K562 (cell line): Measurements from ENCODE around the gene PHAX.

Experiments used
- CEBPZ ChIP-seq: fragments of 150-350 bp; IDR thresholded peaks from 2 replicates; pipeline ENCODE4 v1.6.1; 2014; ENCODE audit warnings: low read depth, mild to moderate bottlenecking, low read length, borderline replicate concordance
- CREB3L1 ChIP-seq: fragments of 450-650 bp; IDR thresholded peaks from 2 replicates; pipeline ENCODE4 v1.6.1; 2014; ENCODE audit warnings: low read depth, mild to moderate bottlenecking, moderate library complexity, borderline replicate concordance
- DPF2 ChIP-seq: fragments of 450-650 bp; IDR thresholded peaks from 2 replicates; pipeline ENCODE4 v1.6.1; 2016
- HES1 ChIP-seq: fragments of 450-650 bp; IDR thresholded peaks from 2 replicates; pipeline ENCODE4 v1.6.1; 2016; ENCODE audit warnings: low read depth, mild to moderate bottlenecking, moderate library complexity
- NFRKB ChIP-seq: fragments of 450-650 bp; IDR thresholded peaks from 2 replicates; pipeline ENCODE4 v1.6.1; 2016; ENCODE audit warnings: low read depth
- TRIM24 ChIP-seq, 2 experiments: fragments of 450-650 bp; IDR thresholded peaks; 2 replicates each; pipeline ENCODE4 v1.6.1; 2016
- YY1 ChIP-seq, 3 experiments: IDR thresholded peaks; 2 replicates each; pipeline ENCODE4 v1.6.1; 2011; ENCODE audit warnings: low read length in 2 of 3, mild to moderate bottlenecking in 2 of 3, moderate library complexity in 2 of 3, borderline replicate concordance in 1 of 3, control low read depth in 1 of 3, low read depth in 1 of 3; ENCODE audit not compliant: insufficient read depth in 3 of 3, insufficient replicate concordance in 2 of 3, control insufficient read depth in 1 of 3, insufficient read length in 1 of 3; ENCODE audit errors: extremely low read depth in 1 of 3

GRCh38 chr5:126631920-126632319 is 31.2 kb downstream of the PHAX start:
- TF ChIP-seq NFRKB (no peak), CREB3L1 (no peak), CEBPZ (no peak), DPF2 (no peak), YY1 (IDR thresholded peaks at IDR 0.05; ENCODE audit: borderline replicate concordance in 1 of 3, control insufficient read depth in 1 of 3, extremely low read depth in 1 of 3, insufficient read depth in 3 of 3, insufficient read length in 1 of 3, insufficient replicate concordance in 2 of 3, low read depth in 1 of 3, low read length in 2 of 3) (no peak), HES1 (no peak), TRIM24 (IDR thresholded peaks at IDR 0.05) (no peak)
